Mucosa of descending colon (tissue), 3 donors: ENCODE results near the gene C2orf42. TPM values are rescaled to one million over a fixed set of nuclear protein-coding genes. Genes with fewer than 3 reads are reported as not detected.
"Not testable (repeated sequence)": the region's sequence is repeated elsewhere in the genome, so short reads cannot be mapped to it uniquely, and the experiment has no call there.

ENCODE experiments used
- ATAC-seq: fragments of 200-7000 bp; cut with Tn5 transposase; one replicate; pipeline ENCODE4 v1.9.1; 2020; ENCODE audit warnings: mild to moderate bottlenecking, moderate library complexity
- DNase-seq, 3 donors: peaks; one replicate each; pipeline ENCODE4 v3.0.0-alpha.2; 2020
- H3K36me3 ChIP-seq: fragments of 200-600 bp; one replicate; pipeline ENCODE4 v1.8.0; 2021; ENCODE audit warnings: low read depth, mild to moderate bottlenecking
- H3K4me1 ChIP-seq: fragments of 200-600 bp; one replicate; pipeline ENCODE4 v1.8.0; 2021; ENCODE audit warnings: low read depth, mild to moderate bottlenecking
- H3K4me3 ChIP-seq: fragments of 200-600 bp; one replicate; pipeline ENCODE4 v1.8.0; 2021; ENCODE audit warnings: mild to moderate bottlenecking
- H3K9me3 ChIP-seq: fragments of 200-600 bp; one replicate; pipeline ENCODE4 v1.8.0; 2021; ENCODE audit warnings: mild to moderate bottlenecking
- intact Hi-C, 2 donors: fragments of 100-400 bp; cut with DNase I in 1 of 2; cut with micrococcal nuclease in 1 of 2; formaldehyde crosslinking; loops; one replicate each; pipeline versions ENCODE4 v1.11.0 to v1.11.1; 2022; cut with DNase I, micrococcal nuclease
- total RNA-seq, 3 donors: library from RNA; stranded (reverse); fragmentation: NEBNext Ultra II Directional in 2 of 3; extraction: Animal tissue kit (Norgen Biotek cat#: 25700) in 2 of 3; gene quantifications; one replicate each; pipeline versions ENCODE4 v1.2.1 to v1.2.4, GENCODE V29; 2021 to 2023
- TF ChIP-seq, protein P1 (sequence below): fragments of 200-600 bp; IDR thresholded peaks from one replicate; pipeline ENCODE4 v1.8.0; 2022; ENCODE audit warnings: antibody characterized with exemption, mild to moderate bottlenecking
- donor health status: DM: no; HTN: no; CAD: no; lungs with moderate emphysema.
- donor health status: DM: no; HTN: no; CAD: no.
- donor health status: DM: no; HTN: yes; CAD: no.

Gene C2orf42
- total RNA-seq, 3 donors from 2014 or later: 7.6 to 17.2 (median 12.2) TPM

DNA sequence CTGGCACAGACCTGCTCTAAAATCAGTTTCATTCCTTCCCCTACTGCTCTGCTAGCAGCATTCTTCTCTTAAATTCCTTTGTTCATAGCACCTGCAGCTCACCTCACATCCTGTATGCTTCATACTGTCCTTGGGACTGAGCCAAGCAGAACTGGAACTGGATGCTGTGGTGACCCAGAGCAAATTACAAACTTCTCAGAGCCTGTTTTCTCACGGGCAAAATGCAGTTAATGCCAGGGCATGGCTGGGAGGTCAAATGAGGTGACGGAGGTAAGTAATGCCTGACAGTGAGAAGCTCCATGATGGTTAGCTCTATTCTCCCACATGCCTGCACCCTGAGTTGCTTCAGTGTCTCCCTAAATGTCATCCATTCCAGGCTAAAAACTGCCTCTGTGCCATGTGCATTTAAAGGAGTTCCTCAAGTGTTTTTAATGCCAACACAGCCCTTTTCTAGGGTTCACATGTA, 29.7 kb downstream of the C2orf42 start:
- DNase-seq (no peak), ATAC-seq (no peak)
- no peaks in the 10 kb centered on the region for H3K9me3 ChIP-seq
- no peak overlapping the region for H3K4me3 ChIP-seq
- H3K36me3 ChIP-seq: no peaks in the 10 kb centered on the region
- TF ChIP-seq, protein P1, sequence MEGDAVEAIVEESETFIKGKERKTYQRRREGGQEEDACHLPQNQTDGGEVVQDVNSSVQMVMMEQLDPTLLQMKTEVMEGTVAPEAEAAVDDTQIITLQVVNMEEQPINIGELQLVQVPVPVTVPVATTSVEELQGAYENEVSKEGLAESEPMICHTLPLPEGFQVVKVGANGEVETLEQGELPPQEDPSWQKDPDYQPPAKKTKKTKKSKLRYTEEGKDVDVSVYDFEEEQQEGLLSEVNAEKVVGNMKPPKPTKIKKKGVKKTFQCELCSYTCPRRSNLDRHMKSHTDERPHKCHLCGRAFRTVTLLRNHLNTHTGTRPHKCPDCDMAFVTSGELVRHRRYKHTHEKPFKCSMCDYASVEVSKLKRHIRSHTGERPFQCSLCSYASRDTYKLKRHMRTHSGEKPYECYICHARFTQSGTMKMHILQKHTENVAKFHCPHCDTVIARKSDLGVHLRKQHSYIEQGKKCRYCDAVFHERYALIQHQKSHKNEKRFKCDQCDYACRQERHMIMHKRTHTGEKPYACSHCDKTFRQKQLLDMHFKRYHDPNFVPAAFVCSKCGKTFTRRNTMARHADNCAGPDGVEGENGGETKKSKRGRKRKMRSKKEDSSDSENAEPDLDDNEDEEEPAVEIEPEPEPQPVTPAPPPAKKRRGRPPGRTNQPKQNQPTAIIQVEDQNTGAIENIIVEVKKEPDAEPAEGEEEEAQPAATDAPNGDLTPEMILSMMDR: no peak
- intact Hi-C loops: no loop called here
- H3K4me1 ChIP-seq: no peaks in the 10 kb centered on the region

DNA sequence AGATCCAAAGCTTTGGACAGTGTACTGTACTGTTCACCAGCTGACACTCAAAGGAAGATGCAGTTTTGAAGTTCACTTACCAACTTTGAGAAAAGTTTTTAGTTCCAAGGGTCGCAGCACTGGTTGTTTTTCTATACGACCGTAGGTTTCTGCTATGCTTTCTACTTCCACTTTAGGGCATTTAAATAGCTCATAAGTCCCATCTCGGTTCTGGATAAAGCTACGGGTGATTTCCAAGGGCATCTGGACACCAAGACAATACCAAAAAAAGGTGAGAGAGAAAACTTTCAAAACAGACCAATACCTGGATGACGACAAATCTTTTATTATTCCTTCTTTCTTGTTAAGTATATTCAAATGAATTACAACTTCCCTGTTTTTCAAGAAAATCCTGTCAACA, 30.3 kb downstream of the C2orf42 start:
- Histone ChIP-seq H3K4me1 (no peaks in the 10 kb centered on the region), H3K4me3 (no peak overlapping the region), H3K36me3 (no peaks in the 10 kb centered on the region), H3K9me3 (no peaks in the 10 kb centered on the region)
- ATAC-seq (no peak), DNase-seq (no peak)
- TF ChIP-seq, protein P1: no peak
- intact Hi-C loops: no loop called here

DNA sequence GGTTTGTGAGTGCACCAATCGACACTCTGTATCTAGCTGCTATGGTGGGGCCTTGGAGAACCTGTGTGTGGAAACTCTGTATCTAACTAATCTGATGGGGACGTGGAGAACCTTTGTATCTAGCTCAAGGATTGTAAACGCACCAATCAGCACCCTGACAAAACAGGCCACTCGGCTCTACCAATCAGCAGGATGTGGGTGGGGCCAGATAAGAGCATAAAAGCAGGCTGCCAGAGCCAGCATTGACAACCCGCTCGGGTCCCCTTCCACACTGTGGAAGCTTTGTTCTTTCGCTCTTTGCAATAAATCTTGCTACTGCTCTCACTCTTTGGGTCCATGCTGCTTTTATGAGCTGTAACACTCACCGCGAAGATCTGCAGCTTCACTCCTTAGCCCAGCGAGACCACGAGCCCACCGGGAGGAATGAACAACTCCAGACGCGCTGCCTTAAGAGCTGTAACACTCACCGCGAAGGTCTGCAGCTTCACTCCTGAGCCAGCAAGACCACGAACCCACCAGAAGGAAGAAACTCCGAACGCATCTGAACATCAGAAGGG, 41.6 kb downstream of the C2orf42 start:
- H3K4me3 ChIP-seq, H3K4me1 ChIP-seq, H3K9me3 ChIP-seq, ATAC-seq, H3K36me3 ChIP-seq, DNase-seq: not testable (repeated sequence)
- intact Hi-C loops: loop anchor here in 1 of 2 donors (10.0 kb wide), 1 partner anchor 234 kb away; the partner anchor contains the start of gene MXD1

DNA sequence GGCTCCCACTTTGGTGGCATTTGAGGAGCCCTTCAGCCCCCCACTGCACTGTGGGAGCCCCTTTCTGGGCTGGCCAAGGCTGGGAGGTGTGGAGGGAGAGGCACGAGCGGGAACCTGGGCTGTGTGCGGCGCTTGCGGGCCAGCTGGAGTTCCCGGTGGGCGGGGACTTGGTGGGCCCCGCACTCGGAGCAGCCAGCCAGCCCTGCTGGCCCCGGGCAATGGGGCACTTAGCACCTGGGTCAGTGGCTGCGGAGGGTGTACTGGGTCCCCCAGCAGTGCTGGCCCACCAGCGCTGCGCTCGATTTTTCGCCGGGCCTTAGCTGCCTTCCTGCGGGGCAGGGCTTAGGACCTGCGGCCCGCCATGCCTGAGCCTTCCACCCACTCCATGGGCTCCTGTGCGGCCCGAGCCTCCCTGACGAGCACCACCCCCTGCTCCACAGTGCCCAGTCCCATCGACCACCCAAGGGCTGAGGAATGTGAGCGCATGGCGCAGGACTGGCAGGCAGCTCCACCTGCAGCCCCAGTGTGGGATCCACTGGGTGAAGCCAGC, 42.5 kb downstream of the C2orf42 start:
- intact Hi-C loops: loop anchor here in 1 of 2 donors (10.0 kb wide), 1 partner anchor 233 kb away; the partner anchor contains the start of gene MXD1
- not testable (repeated sequence) for H3K4me3 ChIP-seq, H3K36me3 ChIP-seq, ATAC-seq, H3K9me3 ChIP-seq, DNase-seq, H3K4me1 ChIP-seq

DNA sequence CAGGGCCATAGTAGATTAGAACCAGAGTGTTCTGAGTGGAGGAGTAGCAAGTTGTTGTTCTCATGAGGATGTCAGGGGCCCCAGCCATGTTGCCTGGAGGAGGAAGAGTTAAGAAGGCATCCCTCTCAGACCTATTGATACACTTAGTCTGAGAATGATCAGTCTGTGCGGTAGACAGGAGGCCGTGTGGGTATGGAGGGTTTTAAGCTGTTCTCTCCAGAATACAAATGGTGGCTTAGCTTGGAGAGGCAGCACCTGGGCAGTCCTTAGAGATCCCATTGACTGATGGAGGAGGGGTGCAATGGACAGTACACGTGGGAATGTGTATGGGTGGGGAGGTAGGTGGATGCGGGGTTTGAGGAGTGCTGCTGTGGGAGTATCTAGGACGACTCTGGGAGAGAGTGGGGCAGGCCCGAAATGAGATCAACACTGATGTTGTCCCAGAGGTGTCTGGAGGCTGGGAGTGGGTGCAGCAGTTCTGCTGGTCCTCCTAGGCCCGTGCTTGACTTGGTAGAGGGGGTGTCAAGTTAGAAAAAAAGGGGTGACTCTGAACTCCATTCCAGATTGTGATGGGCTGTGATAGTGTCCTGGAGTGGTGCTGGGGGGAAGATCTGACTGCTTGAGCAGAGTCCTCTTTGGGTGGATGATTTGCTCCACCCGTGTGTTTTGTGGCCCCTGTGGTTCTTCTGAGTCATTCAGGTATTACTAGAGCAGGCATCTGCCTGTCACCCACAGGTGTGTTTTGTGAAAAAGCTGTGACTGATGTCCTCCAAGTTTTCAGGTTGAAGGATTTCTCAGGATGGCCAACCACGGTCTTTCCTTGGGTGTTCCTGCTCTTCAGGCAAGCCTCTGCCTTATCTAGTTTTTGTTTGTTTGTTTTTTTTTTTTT, 44.7 kb downstream of the C2orf42 start:
- Histone ChIP-seq H3K4me3 (no peak overlapping the region), H3K36me3 (peaks cover 3% of the 10 kb centered on the region), H3K9me3 (no peaks in the 10 kb centered on the region), H3K4me1 (peaks cover 5% of the 10 kb centered on the region)
- DNase-seq (no peak), ATAC-seq (no peak)
- TF ChIP-seq, protein P1: no peak
- intact Hi-C loops: loop anchor here in 1 of 2 donors (10.0 kb wide), 1 partner anchor 231 kb away; the partner anchor contains the start of gene MXD1

DNA sequence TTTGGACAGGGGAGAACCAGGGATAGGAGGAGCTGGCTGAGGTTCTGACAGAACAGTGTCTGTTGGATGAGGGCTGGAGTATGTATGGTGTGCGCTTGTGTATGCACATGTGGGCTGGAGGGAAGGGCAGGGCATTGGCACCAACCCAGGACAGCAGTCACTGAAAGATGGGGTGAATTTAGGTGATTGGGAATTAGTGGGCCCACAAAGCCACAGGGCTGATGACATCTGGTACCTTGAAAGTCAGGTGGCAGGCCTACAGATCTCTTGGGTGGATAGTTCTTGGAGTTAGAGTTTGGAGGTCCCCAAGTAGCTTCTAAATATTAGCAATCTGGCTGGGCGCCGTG, 45.7 kb downstream of the C2orf42 start:
- no peak for DNase-seq
- H3K9me3 ChIP-seq: no peaks in the 10 kb centered on the region
- intact Hi-C loops: loop anchor here in 1 of 2 donors (10.0 kb wide), 1 partner anchor 230 kb away; the partner anchor contains the start of gene MXD1
- TF ChIP-seq, protein P1: no peak
- H3K4me3 ChIP-seq: no peak overlapping the region
- peaks cover 3% of the 10 kb centered on the region for H3K36me3 ChIP-seq
- peaks cover 9% of the 10 kb centered on the region for H3K4me1 ChIP-seq
- no peak for ATAC-seq
